Fibroblast of lung (primary cell): Measurements from ENCODE around the gene DLGAP1. TPM values are rescaled to one million over a fixed set of nuclear protein-coding genes. Genes with fewer than 3 reads are reported as not detected.
A peak's percentile ranks its signal among the peaks of the same experiment; 100 is the strongest.

Experiments
- DNase-seq, 2 donors: peaks; one replicate each; pipeline versions ENCODE4 v3.0.0 to v3.0.0-alpha.2; 2010; ENCODE audit warnings: low read depth in 2 of 2
- H2AFZ ChIP-seq: 2 replicates; pipeline ENCODE4 v1.5.1; 2012; ENCODE audit warnings: low read length, control low read depth, inconsistent platforms
- H3K27ac ChIP-seq: 2 replicates; pipeline ENCODE4 v1.5.1; 2011; ENCODE audit warnings: low read length, control low read depth; ENCODE audit not compliant: insufficient read depth
- H3K27me3 ChIP-seq: 2 replicates; pipeline ENCODE4 v1.5.1; 2011; ENCODE audit warnings: mild to moderate bottlenecking, low read length; ENCODE audit not compliant: control insufficient read depth, insufficient read depth
- H3K36me3 ChIP-seq: 2 replicates; pipeline ENCODE4 v1.5.1; 2011; ENCODE audit warnings: low read length; ENCODE audit not compliant: control insufficient read depth, insufficient read depth
- H3K4me1 ChIP-seq: 2 replicates; pipeline ENCODE4 v1.5.1; 2011; ENCODE audit warnings: low read length; ENCODE audit not compliant: control insufficient read depth, insufficient read depth; ENCODE audit errors: extremely low read depth
- H3K4me2 ChIP-seq: 2 replicates; pipeline ENCODE4 v1.5.1; 2011; ENCODE audit warnings: low read length, control low read depth; ENCODE audit not compliant: insufficient read depth; ENCODE audit errors: extremely low read depth
- H3K4me3 ChIP-seq, 4 experiments: fragments of 200-600 bp in 1 of 4; sonication (generic) in 1 of 4; replicated peaks in 1 of 4; 2 replicates each; pipeline ENCODE4 v1.5.1; 2011 to 2016; ENCODE audit warnings: low read length in 4 of 4, low read depth in 3 of 4, mild to moderate bottlenecking in 3 of 4, control low read depth in 2 of 4, inconsistent platforms in 1 of 4, mixed read lengths in 1 of 4; ENCODE audit not compliant: insufficient read depth in 1 of 4; ENCODE audit errors: control extremely low read depth in 1 of 4
- H3K79me2 ChIP-seq: 2 replicates; pipeline ENCODE4 v1.5.1; 2012; ENCODE audit warnings: mild to moderate bottlenecking, low read length, inconsistent platforms; ENCODE audit not compliant: control insufficient read depth, insufficient read depth
- H3K9ac ChIP-seq: 2 replicates; pipeline ENCODE4 v1.5.1; 2011; ENCODE audit warnings: mild to moderate bottlenecking, low read length, control low read depth; ENCODE audit not compliant: insufficient read depth
- H3K9me3 ChIP-seq: 2 replicates; pipeline ENCODE4 v1.5.1; 2012; ENCODE audit warnings: low read depth, low read length; ENCODE audit not compliant: control insufficient read depth, insufficient read depth
- H4K20me1 ChIP-seq: 2 replicates; pipeline ENCODE4 v1.5.1; 2011; ENCODE audit warnings: low read length; ENCODE audit not compliant: control insufficient read depth, insufficient read depth; ENCODE audit errors: extremely low read depth
- EZH2 ChIP-seq: IDR thresholded peaks from 2 replicates; pipeline ENCODE4 v1.5.1; 2012; ENCODE audit warnings: low read length, control low read depth, mild to moderate bottlenecking; ENCODE audit errors: missing control alignments
- polyA plus RNA-seq, 2 donors: library from polyadenylated mRNA; depleted of rRNA in 1 of 2; stranded (reverse) in 1 of 2; unstranded in 1 of 2; fragments of >200 nt; gene quantifications; 2 replicates each; pipeline ENCODE4 v1.2.1, GENCODE V29; 2011 to 2012; ENCODE audit warnings: missing spikeins in 1 of 2
- total RNA-seq: library from RNA; depleted of rRNA; stranded (reverse); fragments of >200 nt; gene quantifications from 2 replicates; pipeline ENCODE4 v1.2.1, GENCODE V29; 2014
- TF ChIP-seq, protein P1 (sequence below), 2 donors: IDR thresholded peaks in 1 of 2; conservative IDR thresholded peaks in 1 of 2; 1 replicate in 1 of 2; 2 replicates in 1 of 2; pipeline ENCODE4 v1.5.1; 2011 to 2012; ENCODE audit warnings: low read length in 2 of 2, control low read depth in 1 of 2, inconsistent platforms in 1 of 2, low read depth in 1 of 2, mild to moderate bottlenecking in 1 of 2

The DLGAP1 gene
- total and polyA plus RNA-seq, 2 donors (not counting 1 experiment from before 2014, with no cell fraction given) = 0.16 to 0.17 TPM

DNA sequence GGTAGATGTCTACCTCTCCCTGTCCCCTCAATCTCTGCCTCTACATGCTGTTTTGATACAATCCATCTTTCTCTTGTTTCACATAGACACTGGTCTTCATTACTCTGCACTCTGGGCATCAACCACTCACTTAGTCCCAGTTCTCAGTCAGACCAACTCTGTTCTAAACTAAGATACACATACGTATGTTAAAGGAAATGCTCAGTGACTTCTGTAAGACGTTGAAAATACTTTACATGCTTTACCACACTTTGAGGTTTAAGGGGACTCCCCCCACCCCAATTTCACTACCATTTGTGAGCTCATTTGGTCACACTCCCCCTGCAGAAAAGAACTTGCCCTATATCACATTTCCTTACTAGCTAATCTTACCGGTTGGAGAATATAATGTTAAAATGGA is 507.7 kb downstream of the DLGAP1 start:
- Histone ChIP-seq H2AFZ (no peak overlapping the region), H3K4me3 (no peak overlapping the region), H3K9me3 (no peaks in the 10 kb centered on the region), H3K36me3 (no peaks in the 10 kb centered on the region), H3K9ac (no peak overlapping the region), H3K27ac (no peak overlapping the region), H3K79me2 (no peaks in the 10 kb centered on the region), H3K4me2 (no peak overlapping the region), H4K20me1 (no peaks in the 10 kb centered on the region), H3K4me1 (no peaks in the 10 kb centered on the region), H3K27me3 (no peaks in the 10 kb centered on the region)
- TF ChIP-seq, protein P1, sequence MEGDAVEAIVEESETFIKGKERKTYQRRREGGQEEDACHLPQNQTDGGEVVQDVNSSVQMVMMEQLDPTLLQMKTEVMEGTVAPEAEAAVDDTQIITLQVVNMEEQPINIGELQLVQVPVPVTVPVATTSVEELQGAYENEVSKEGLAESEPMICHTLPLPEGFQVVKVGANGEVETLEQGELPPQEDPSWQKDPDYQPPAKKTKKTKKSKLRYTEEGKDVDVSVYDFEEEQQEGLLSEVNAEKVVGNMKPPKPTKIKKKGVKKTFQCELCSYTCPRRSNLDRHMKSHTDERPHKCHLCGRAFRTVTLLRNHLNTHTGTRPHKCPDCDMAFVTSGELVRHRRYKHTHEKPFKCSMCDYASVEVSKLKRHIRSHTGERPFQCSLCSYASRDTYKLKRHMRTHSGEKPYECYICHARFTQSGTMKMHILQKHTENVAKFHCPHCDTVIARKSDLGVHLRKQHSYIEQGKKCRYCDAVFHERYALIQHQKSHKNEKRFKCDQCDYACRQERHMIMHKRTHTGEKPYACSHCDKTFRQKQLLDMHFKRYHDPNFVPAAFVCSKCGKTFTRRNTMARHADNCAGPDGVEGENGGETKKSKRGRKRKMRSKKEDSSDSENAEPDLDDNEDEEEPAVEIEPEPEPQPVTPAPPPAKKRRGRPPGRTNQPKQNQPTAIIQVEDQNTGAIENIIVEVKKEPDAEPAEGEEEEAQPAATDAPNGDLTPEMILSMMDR (conservative IDR thresholded peaks at IDR 0.05 in 1 of 2, IDR thresholded peaks at IDR 0.05 in 1 of 2; ENCODE audit: low read depth in 1 of 2, low read length in 2 of 2) = no peak
- TF ChIP-seq EZH2 = no peak
- DNase-seq = no peak

DNA sequence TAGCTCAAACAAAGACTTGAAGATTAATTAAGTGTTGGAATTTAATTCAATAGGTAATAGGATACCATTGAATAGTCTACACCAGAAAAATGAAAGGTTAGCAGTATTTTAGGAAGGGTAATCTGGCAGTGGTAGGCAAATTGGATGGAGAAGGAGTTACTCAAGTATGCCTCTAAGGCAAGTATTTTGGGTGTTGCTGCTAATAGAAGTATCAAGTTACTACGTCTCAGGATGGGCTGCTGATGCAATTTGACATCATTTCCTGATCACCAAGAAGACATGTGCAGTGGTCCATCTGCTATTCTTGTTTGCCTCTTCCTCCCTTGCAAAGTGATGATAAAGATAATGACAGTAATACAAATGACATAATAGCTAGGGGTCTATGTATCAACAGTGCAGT is 519.8 kb downstream of the DLGAP1 start:
- Histone ChIP-seq H2AFZ (no peak overlapping the region), H3K9ac (no peak overlapping the region), H3K4me2 (no peak overlapping the region), H3K4me1 (no peaks in the 10 kb centered on the region), H3K36me3 (no peaks in the 10 kb centered on the region), H3K4me3 (no peak overlapping the region), H3K9me3 (no peaks in the 10 kb centered on the region), H3K27ac (no peak overlapping the region), H3K79me2 (no peaks in the 10 kb centered on the region), H3K27me3 (no peaks in the 10 kb centered on the region), H4K20me1 (no peaks in the 10 kb centered on the region)
- no peak for TF ChIP-seq EZH2
- TF ChIP-seq, protein P1 (conservative IDR thresholded peaks at IDR 0.05 in 1 of 2, IDR thresholded peaks at IDR 0.05 in 1 of 2; ENCODE audit: low read depth in 1 of 2, low read length in 2 of 2) = no peak
- peak in 1 of 2 donors; percentile 45 for DNase-seq

DNA sequence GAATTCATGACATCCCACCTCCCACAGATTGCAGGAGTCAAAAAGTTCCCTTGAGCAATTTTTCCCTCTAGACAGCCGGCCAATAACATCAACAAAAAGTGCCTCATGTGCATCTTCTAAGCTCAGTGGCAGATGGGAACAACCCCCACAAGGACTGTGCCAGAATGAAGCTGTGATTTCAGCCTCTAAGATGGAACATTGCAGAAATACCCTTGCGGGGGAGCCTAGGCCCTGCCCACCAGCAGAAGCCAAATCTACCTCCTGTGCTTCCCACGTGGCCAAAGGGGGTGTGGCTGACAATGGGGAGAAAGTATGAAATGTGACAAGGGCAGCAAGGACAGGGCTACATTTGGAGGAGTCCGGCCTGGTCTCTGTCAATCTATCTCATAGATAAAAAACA is 522.8 kb downstream of the DLGAP1 start:
- H3K4me1 ChIP-seq = no peaks in the 10 kb centered on the region
- H3K27me3 ChIP-seq = no peaks in the 10 kb centered on the region
- no peak for TF ChIP-seq EZH2
- TF ChIP-seq, protein P1 (conservative IDR thresholded peaks at IDR 0.05 in 1 of 2, IDR thresholded peaks at IDR 0.05 in 1 of 2; ENCODE audit: low read depth in 1 of 2, low read length in 2 of 2) = no peak
- H3K4me2 ChIP-seq = no peak overlapping the region
- H2AFZ ChIP-seq = no peak overlapping the region
- H4K20me1 ChIP-seq = no peaks in the 10 kb centered on the region
- no peak overlapping the region for H3K4me3 ChIP-seq
- no peaks in the 10 kb centered on the region for H3K36me3 ChIP-seq
- no peak overlapping the region for H3K9ac ChIP-seq
- H3K9me3 ChIP-seq = no peaks in the 10 kb centered on the region
- H3K27ac ChIP-seq = no peak overlapping the region
- DNase-seq = no peak
- H3K79me2 ChIP-seq = no peaks in the 10 kb centered on the region
